ENCODE measurements around the gene C20orf96.
A peak's percentile ranks its signal among the peaks of the same experiment; 100 is the strongest.
"Not testable (repeated sequence)": the region's sequence is repeated elsewhere in the genome, so short reads cannot be mapped to it uniquely, and the experiment has no call there.

C20orf96 gene

GRCh38 chr20:278607-279571 is 11.7 kb downstream of the C20orf96 start:
- peak; percentile 55 for DNase-seq (ENCODE audit: low spot score)

DNA sequence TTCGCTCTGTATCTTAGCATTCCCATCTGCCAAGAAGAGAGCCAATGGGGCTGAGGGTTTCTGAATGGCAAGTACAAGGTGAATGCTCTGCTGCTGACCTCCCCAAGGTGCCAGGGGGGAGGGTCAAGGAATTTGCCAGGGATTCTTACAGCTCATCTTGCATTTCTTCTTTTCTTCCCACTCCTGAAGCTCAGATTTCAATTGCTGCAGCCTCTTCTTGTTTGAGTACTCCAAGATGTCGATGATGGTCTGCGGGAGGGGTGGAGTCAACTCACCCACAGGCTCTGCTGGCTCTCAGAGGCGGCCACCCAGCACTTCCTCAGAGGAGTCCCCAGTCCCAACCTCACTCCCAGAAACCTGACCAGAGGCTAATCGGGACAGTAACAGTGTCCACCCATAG is 12.4 kb downstream of the C20orf96 start:
- no peak for DNase-seq (ENCODE audit: low spot score)

DNA sequence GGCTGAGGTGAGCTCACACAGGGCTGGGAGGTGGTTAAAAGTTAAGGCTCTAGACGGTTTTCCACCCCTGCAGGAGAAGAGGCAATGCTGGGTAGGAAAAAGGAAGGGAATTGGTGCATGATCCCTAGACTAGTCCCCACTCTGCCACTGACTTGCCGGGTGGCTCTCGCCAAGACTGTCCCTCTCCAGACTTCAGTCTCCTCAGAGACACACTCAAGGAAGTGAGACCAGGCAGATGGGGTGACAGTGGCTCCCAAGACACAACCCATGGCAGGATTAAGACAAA is 13.1 kb downstream of the C20orf96 start:
- no peak for DNase-seq (ENCODE audit: low spot score)

GRCh38 chr20:276620-277495 is 13.7 kb downstream of the C20orf96 start:
- no peak for DNase-seq (ENCODE audit: low spot score)

DNA sequence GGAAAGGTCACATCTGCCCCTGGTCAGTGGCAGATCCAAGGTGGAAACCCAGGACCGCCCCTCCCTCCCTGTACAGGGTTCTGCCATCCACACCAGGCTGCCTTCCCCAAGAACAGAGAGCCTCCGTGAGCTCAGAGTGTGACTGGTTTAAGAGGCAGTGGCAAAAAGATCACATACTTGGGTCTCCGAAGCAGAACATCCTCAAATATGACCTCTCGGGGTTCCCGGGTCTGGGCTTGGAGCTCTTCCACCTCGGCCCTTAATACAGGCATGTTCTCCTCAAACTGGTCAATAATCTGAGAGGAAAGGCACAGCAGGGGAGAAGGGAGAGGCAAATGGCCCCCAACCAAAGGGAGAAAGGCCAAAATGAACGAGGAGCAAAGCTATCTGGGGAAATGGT is 14.8 kb downstream of the C20orf96 start:
- DNase-seq (ENCODE audit: low spot score): no peak

DNA sequence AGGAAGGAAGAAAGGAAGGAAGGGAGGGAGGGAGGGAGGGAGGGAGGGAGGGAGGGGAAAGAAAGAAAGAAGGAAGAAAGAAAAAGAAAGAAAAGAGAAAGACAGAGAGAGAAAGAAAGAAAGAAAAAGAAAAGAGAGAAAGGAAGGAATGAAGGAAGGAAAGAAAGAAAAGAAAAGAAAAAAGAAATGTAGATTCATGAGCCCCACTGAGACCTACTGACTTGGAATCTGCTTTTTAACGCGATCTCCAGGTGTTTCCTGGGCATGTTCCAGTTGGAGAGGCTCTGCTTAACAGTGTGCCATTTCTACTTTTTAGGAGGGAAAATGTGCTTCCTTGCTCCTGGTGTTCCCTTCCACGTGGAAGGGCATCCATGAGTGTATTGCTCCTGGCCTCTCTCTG is 16.7 kb downstream of the C20orf96 start:
- DNase-seq (ENCODE audit: low spot score): no peak

GRCh38 chr20:272718-273117 is 17.8 kb downstream of the C20orf96 start:
- no peak for DNase-seq (ENCODE audit: low spot score)

DNA sequence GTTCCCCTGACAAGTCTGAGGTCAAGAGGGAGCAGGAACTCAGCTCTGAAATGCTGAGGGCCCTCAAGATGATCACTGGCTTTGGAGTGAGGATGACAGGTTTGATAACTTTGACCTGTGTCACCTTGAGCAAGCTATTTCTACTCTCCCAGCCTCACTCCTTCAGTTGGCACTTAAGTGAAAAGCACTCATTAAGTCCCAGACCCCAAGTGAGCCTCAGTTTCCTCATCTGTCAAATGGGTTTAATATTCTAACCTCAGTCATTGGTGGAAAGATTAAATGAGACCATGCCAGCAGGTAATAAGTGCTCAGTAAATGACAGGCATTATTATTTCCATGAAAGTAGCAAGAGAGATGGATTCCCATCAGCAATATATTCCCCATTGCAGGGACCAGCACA is 19.0 kb downstream of the C20orf96 start:
- DNase-seq (ENCODE audit: low spot score): no peak

DNA sequence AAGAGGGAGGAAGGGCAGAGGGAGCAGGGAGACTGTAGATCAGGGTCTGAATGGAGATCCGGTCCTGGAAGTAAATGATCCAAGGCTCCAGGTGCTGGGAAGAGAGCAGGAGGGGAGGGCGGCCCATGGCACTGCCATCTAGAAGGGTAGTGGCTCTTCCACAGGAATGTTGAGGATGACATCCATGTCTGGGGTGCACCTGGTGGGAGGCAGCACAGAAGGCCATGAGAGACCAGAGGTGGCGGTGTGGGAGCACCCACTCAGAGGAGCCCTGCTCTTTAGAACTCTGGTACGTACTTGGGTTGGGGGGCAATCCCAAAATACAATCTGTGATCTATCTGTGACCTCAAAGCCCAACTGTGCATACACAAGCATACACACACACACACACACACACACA is 19.5 kb downstream of the C20orf96 start:
- no peak for DNase-seq (ENCODE audit: low spot score)

DNA sequence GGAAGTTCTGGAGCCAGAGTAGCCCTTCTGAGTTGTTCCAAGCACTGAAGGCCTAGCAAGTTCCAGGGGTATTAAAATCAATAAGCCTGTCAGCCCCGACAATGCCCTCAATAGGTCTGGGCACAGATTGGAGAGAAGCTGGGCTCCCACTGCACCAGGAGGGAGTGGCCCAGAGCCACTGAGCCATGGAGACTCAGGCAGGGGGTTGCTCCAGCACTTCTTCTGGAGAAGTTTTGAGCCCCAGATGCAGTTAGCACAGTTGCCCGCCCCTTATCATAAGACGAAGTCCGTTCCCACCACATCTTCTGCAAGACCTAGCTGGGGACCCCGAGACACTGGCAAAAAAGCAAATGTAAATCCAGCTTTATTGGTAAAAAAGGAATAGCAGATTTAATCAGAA is 20.0 kb downstream of the C20orf96 start:
- no peak for DNase-seq (ENCODE audit: low spot score)

DNA sequence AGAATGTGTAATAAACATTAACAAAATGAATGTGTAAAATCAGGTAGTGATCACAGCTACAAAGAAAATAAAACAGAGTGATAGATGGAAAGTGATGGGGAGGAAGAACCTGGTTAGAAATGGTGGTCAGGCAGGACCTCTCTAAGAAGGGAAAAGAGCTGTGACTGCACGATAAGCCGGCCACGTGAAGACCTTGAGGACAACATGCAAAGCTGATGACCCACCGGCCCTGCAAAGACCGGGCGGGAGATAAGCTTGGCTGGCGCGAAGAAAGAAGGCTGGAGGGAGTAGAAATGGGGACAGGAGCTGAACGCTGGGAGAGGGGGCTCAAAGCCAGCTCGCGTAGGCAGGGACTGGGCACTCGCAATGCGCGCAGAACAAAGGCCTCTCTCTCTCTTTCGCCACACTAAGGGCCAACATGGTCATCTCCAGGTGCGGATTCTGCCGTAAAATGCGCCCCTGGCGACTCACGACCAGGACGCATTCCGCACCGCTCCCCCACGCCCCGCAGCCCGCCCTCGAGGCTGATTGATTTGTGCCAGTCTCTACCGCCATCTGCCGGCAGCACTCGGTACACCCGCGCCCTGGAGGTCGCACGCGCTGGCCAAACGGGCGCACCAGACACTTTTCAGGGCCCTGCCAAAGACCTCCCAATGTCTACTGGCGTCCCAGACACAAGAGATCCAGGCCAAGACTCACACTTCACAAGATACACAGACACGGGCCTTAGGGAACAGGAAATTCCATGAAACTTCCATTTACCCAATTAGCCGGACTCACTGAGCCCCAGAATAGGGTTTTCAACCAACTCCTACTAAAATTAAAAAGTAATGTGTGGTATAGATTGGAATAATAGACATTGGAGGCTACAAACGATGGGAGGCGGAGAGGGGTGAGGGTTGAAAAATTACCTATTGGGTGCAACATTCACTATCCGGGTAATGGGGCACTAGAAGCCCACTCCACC is 23.7 kb downstream of the C20orf96 start:
- peak; percentile 96 for DNase-seq (ENCODE audit: low spot score)

GRCh38 chr20:263701-264100 is 26.8 kb downstream of the C20orf96 start:
- DNase-seq (ENCODE audit: low spot score): no peak

DNA sequence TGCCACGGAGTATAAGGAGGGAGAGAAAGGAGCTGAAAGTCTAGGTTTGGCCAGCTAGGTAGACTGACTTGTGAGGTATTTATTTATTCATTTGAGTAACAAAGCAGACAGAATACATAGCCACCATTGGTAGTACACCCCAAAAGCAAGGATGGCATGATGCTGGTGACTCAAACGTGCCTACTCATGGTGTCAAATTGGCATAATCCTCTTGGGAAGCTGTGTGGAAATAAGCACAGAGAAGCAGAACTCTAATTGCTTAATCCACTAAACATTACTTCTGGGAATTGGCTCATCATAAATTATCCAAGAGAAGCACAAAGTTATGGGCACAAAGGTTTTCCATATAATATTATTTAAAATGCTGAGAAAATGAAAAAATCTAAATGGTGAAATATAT is 30.6 kb downstream of the C20orf96 start:
- no peak for DNase-seq (ENCODE audit: low spot score)

- DNase-seq (ENCODE audit: low spot score): no peak
Measured at GRCh38 chr20:258963-259362, 31.6 kb downstream of the C20orf96 start.

GRCh38 chr20:258269-258858 is 32.2 kb downstream of the C20orf96 start:
- no peak for DNase-seq (ENCODE audit: low spot score)

- DNase-seq (ENCODE audit: low spot score): no peak
Measured at GRCh38 chr20:257419-257818, 33.1 kb downstream of the C20orf96 start, which contains the start of gene DEFB132. DEFB132 (plus strand) TSS chr20:257724; CDS start chr20:257779, 55 bp downstream.

- DNase-seq (ENCODE audit: low spot score): not testable (repeated sequence)
Measured at GRCh38 chr20:253447-253846, 37.1 kb downstream of the C20orf96 start.

DNA sequence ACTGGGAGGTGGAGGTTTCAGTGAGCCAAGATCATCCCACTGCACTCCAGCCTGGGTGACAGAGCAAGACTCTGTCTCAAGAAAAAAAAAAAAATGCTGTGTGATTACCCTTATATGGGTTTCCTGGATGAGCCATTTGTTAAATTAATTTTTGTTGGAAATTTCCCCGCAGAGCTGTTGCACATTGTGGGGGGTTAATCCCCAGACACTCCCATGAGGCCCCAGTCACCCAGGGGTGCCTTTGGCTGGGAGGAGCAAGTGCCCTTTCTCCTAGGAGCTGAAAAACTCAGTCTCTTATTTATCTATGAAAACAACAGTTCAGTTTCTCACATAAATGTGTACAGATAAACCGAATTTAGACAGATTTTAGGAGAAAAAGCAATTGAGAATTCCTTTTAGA is 37.7 kb downstream of the C20orf96 start:
- DNase-seq (ENCODE audit: low spot score): no peak

- DNase-seq (ENCODE audit: low spot score): no peak
Measured at GRCh38 chr20:251354-251753, 39.2 kb downstream of the C20orf96 start.

DNA sequence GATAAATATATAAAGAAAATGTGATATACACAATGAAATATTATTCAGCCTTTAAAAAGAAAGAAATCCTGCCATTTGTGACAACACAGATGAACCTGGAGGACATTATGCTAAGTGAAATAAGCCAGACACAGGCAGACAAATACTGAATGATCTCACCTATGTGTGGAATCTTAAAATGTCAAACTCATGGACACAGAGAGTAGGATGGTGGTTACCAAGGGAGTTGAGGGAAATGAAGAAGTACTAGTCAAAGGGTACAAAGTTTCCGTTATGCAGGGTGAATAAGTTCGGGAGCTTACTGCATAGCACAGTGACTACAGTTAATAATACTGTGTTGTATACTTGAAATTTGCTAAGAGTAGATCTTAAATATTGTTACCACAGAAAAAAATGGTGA is 47.6 kb downstream of the C20orf96 start:
- DNase-seq (ENCODE audit: low spot score): no peak

- no peak for DNase-seq (ENCODE audit: low spot score)
Measured at GRCh38 chr20:237929-238328, 52.6 kb downstream of the C20orf96 start.

Data from iPS-NIHi11 (cell line).